ENCODE results near the gene DSCAM. TPM values are rescaled to one million over a fixed set of nuclear protein-coding genes. Genes with fewer than 3 reads are reported as not detected.
A peak's percentile ranks its signal among the peaks of the same experiment; 100 is the strongest.

DSCAM gene
- total and polyA plus RNA-seq, 3 donors from 2014 or later, result 0.70 to 2.3 (median 2.0) TPM

- intact Hi-C loops (cut with DNase I; ENCODE audit: low total_unique reads), result no loop called here
- DNase-seq, result no peak
- Histone ChIP-seq H3K4me3 (no peak overlapping the region), H3K4me1 (no peaks in the 10 kb centered on the region), H3K9me3 (no peaks in the 10 kb centered on the region), H3K36me3 (ENCODE audit: low read depth, missing control alignments) (no peaks in the 10 kb centered on the region), H3K27ac (no peak overlapping the region), H3K27me3 (no peaks in the 10 kb centered on the region)
- TF ChIP-seq, protein P1, sequence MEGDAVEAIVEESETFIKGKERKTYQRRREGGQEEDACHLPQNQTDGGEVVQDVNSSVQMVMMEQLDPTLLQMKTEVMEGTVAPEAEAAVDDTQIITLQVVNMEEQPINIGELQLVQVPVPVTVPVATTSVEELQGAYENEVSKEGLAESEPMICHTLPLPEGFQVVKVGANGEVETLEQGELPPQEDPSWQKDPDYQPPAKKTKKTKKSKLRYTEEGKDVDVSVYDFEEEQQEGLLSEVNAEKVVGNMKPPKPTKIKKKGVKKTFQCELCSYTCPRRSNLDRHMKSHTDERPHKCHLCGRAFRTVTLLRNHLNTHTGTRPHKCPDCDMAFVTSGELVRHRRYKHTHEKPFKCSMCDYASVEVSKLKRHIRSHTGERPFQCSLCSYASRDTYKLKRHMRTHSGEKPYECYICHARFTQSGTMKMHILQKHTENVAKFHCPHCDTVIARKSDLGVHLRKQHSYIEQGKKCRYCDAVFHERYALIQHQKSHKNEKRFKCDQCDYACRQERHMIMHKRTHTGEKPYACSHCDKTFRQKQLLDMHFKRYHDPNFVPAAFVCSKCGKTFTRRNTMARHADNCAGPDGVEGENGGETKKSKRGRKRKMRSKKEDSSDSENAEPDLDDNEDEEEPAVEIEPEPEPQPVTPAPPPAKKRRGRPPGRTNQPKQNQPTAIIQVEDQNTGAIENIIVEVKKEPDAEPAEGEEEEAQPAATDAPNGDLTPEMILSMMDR (IDR thresholded peaks at IDR 0.05), result no peak
- TF ChIP-seq POLR2A (IDR thresholded peaks at IDR 0.05), result no peak
- WGBS, 2 donors, result 83 to 88% methylated on average over 10 of the region's 10 CpGs
Observed at GRCh38 chr21:40531016-40531415, 315.9 kb downstream of the DSCAM start.

DNA sequence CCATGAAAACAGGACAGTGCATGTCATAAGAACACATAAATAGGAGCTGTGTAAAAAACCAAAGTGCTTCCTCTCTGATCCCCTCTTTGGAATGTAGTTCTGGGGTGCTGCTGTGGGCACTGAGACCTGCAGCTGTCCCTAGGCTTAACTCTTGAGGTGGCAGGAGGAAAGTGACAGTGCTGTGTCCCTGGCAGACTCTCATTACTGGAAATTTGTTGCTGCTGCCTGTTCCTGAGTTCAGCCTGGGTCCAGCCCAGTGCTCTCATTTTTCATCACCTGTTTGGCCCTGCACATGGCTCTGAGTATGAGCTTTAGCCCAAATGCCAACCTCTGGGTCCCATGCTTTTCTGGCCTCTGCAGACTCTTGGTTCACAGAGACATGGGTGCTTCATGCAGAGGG is 329.3 kb downstream of the DSCAM start:
- no peak for DNase-seq
- no peak for TF ChIP-seq POLR2A (IDR thresholded peaks at IDR 0.05)
- TF ChIP-seq, protein P1 (IDR thresholded peaks at IDR 0.05), result no peak
- intact Hi-C loops (cut with DNase I; ENCODE audit: low total_unique reads), result no loop called here

DNA sequence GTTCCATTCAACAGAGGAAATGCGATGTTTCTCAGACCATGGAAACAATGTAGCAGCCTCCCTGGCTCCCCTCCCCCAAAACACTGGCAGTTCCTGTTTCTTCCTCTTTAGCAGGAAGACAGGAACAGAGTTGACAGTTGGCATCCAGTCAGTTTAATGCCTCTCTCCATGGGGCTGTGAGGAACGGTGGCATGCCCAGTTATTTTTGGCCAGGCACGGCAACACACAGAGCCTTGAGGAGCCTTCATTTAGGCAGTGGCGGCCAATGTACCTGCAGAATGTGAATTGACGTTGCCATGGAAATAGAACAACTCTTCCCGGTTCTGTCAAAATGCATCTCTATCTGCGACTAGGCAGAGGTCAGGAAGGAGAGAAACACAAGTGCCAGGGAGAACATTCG is 330.6 kb downstream of the DSCAM start:
- TF ChIP-seq, protein P1 (IDR thresholded peaks at IDR 0.05), result no peak
- no peak for TF ChIP-seq POLR2A (IDR thresholded peaks at IDR 0.05)
- Histone ChIP-seq H3K36me3 (ENCODE audit: low read depth, missing control alignments) (no peaks in the 10 kb centered on the region), H3K27me3 (no peaks in the 10 kb centered on the region), H3K4me3 (no peak overlapping the region), H3K27ac (no peak overlapping the region), H3K9me3 (no peaks in the 10 kb centered on the region), H3K4me1 (peaks cover 6% of the 10 kb centered on the region)
- 9 to 11% methylated on average over 6 to 8 of the region's 8 CpGs for WGBS, 2 donors
- DNase-seq, result peak; percentile 90
- intact Hi-C loops (cut with DNase I; ENCODE audit: low total_unique reads), result no loop called here

More for the DNA sequence above, 329.3 kb downstream of the DSCAM start:
- Histone ChIP-seq H3K27ac (no peak overlapping the region), H3K4me1 (peaks cover 6% of the 10 kb centered on the region), H3K9me3 (no peaks in the 10 kb centered on the region), H3K36me3 (ENCODE audit: low read depth, missing control alignments) (no peaks in the 10 kb centered on the region), H3K27me3 (no peaks in the 10 kb centered on the region), H3K4me3 (no peak overlapping the region)

- intact Hi-C loops (cut with DNase I; ENCODE audit: low total_unique reads), result no loop called here
- H3K9me3 ChIP-seq, result no peaks in the 10 kb centered on the region
- H3K27me3 ChIP-seq, result no peaks in the 10 kb centered on the region
- H3K4me3 ChIP-seq, result no peak overlapping the region
- H3K36me3 ChIP-seq (ENCODE audit: low read depth, missing control alignments), result no peaks in the 10 kb centered on the region
- no peak for TF ChIP-seq POLR2A (IDR thresholded peaks at IDR 0.05)
- TF ChIP-seq, protein P1 (IDR thresholded peaks at IDR 0.05), result peak in 2 of 3 experiments; percentile 48 to 70
- WGBS, 2 donors, result 50 to 76% methylated on average over 11 of the region's 11 CpGs
- H3K4me1 ChIP-seq, result peaks cover 6% of the 10 kb centered on the region
- H3K27ac ChIP-seq, result no peak overlapping the region
- DNase-seq, result peak; percentile 56
Observed at GRCh38 chr21:40512590-40512989, 334.4 kb downstream of the DSCAM start.

DNA sequence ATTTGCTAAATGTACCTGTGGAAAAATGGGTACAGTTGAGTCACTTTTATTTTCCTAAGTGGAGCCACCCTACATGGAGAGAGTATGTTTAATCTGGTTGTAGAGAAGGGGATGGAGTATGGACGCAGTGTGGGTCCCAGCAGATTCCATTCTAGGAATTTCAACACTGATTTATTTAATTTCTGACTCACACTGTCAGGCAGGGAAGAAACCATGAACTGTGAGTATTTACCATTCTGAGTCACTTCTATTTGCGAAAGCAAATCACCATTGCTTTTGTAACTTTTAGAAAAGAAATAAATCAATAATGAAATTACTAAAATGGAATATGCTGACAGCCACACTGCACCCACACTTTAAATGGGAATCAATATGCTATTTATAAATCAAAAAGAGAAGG is 339.0 kb downstream of the DSCAM start:
- Histone ChIP-seq H3K4me1 (no peaks in the 10 kb centered on the region), H3K27ac (no peak overlapping the region), H3K4me3 (no peak overlapping the region), H3K9me3 (no peaks in the 10 kb centered on the region), H3K27me3 (no peaks in the 10 kb centered on the region), H3K36me3 (ENCODE audit: low read depth, missing control alignments) (no peaks in the 10 kb centered on the region)
- DNase-seq, result no peak
- intact Hi-C loops (cut with DNase I; ENCODE audit: low total_unique reads), result no loop called here
- TF ChIP-seq, protein P1 (IDR thresholded peaks at IDR 0.05), result no peak
- no peak for TF ChIP-seq POLR2A (IDR thresholded peaks at IDR 0.05)
- WGBS, 2 donors, result 89 to 91% methylated on average over 2 of the region's 2 CpGs
